NK-92 treated with Interleukin-12 subunit alpha and Interleukin-12 subunit beta, amount 100 ng/mL, for 24 hours (cell line): ENCODE measurements around the gene PPL.
"Not testable (repeated sequence)": the region's sequence is repeated elsewhere in the genome, so short reads cannot be mapped to it uniquely, and the experiment has no call there.

Source experiments
- DNase-seq: peaks from one replicate; lab custom pipeline; 2025; lab: John Stamatoyannopoulos, UW

Gene PPL

GRCh38 chr16:4936991-4937781 is at the start of gene PPL:
PPL (minus strand) TSS chr16:4937148; CDS start chr16:4937045, 103 bp downstream.
- DNase-seq = no peak

- DNase-seq = no peak
Measured at GRCh38 chr16:4984174-4984990, 47.4 kb upstream of the PPL start.

- DNase-seq = no peak
Measured at GRCh38 chr16:4982056-4982867, 45.3 kb upstream of the PPL start.

- DNase-seq = no peak
Measured at GRCh38 chr16:4981473-4981872, 44.5 kb upstream of the PPL start.

GRCh38 chr16:4980691-4981090 is 43.7 kb upstream of the PPL start:
- no peak for DNase-seq

- DNase-seq = no peak
Measured at GRCh38 chr16:4979736-4980660, 43.0 kb upstream of the PPL start.

GRCh38 chr16:4979164-4979563 is 42.2 kb upstream of the PPL start:
- DNase-seq = no peak

GRCh38 chr16:4976611-4977145 is 39.7 kb upstream of the PPL start:
- DNase-seq = no peak

- DNase-seq = no peak
Measured at GRCh38 chr16:4976079-4976478, 39.1 kb upstream of the PPL start.

GRCh38 chr16:4972938-4973587 is 36.1 kb upstream of the PPL start:
- DNase-seq = peak; percentile 61

- no peak for DNase-seq
Measured at GRCh38 chr16:4970010-4970409, 33.1 kb upstream of the PPL start.

- DNase-seq = no peak
Measured at GRCh38 chr16:4968879-4969483, 32.0 kb upstream of the PPL start.

- not testable (repeated sequence) for DNase-seq
Measured at GRCh38 chr16:4968278-4968677, 31.3 kb upstream of the PPL start.

- no peak for DNase-seq
Measured at GRCh38 chr16:4966736-4967453, 29.9 kb upstream of the PPL start.

GRCh38 chr16:4963527-4963926 is 26.6 kb upstream of the PPL start:
- DNase-seq = not testable (repeated sequence)

- DNase-seq = no peak
Measured at GRCh38 chr16:4962716-4963115, 25.8 kb upstream of the PPL start.

- no peak for DNase-seq
Measured at GRCh38 chr16:4960579-4960978, 23.6 kb upstream of the PPL start.

- DNase-seq = no peak
Measured at GRCh38 chr16:4958510-4959438, 21.8 kb upstream of the PPL start.
